IMR-90 (cell line): ENCODE results near the gene LGALSL. TPM values are rescaled to one million over a fixed set of nuclear protein-coding genes. Genes with fewer than 3 reads are reported as not detected.

Experiments used
- ATAC-seq: fragments of 200-7000 bp; cut with Tn5 transposase; 2 replicates; pipeline ENCODE4 v1.9.1; 2020; ENCODE audit warnings: low read depth, mild to moderate bottlenecking, moderate library complexity
- BruUV-seq: library from RNA; stranded (reverse); fragments of 400-500 nt; replicated peaks from 2 replicates; lab custom pipeline; 2021; lab: Mats Ljungman, UMichigan
- CTCF ChIA-PET: fragments of 300-600 bp; formaldehyde crosslinking; extraction: SDS; loops from one replicate; lab custom pipeline; 2021; ENCODE audit warnings: antibody characterized with exemption; lab: Yijun Ruan, JAX
- POLR2A ChIA-PET: fragments of 300-600 bp; sonication (Branson Sonifier 250); formaldehyde crosslinking; loops from one replicate; lab custom pipeline; 2022; ENCODE audit warnings: antibody characterized with exemption; ENCODE audit not compliant: unreplicated experiment; lab: Charles Lee
- DNase-seq: peaks from one replicate; pipeline ENCODE4 v3.0.0; 2013
- H2AFZ ChIP-seq: replicated peaks from 2 replicates; pipeline ENCODE3; 2013; ENCODE audit warnings: low read length, mild to moderate bottlenecking; ENCODE audit not compliant: poor library complexity
- H2AK5ac ChIP-seq: 2 replicates; pipeline ENCODE4 v1.6.1; 2013; ENCODE audit warnings: low read depth, low read length, inconsistent platforms
- H2AK9ac ChIP-seq: replicated peaks from 2 replicates; pipeline ENCODE3; 2013; ENCODE audit warnings: mild to moderate bottlenecking, low read depth, low read length, moderate library complexity; ENCODE audit not compliant: poor library complexity
- H2BK120ac ChIP-seq: 2 replicates; pipeline ENCODE4 v1.6.1; 2013; ENCODE audit warnings: low read depth, low read length, inconsistent platforms
- H2BK15ac ChIP-seq: 3 replicates; pipeline ENCODE4 v1.6.1; 2013; ENCODE audit warnings: low read depth, low read length, inconsistent platforms
- H2BK20ac ChIP-seq: 2 replicates; pipeline ENCODE4 v1.6.1; 2013; ENCODE audit warnings: low read depth, mild to moderate bottlenecking, inconsistent platforms, low read length, moderate library complexity
- H2BK5ac ChIP-seq: 2 replicates; pipeline ENCODE4 v1.6.1; 2013; ENCODE audit warnings: mild to moderate bottlenecking, low read depth, low read length, inconsistent platforms; ENCODE audit not compliant: poor library complexity, severe bottlenecking
- H3K14ac ChIP-seq: replicated peaks from 2 replicates; pipeline ENCODE4 v1.6.1; 2013; ENCODE audit warnings: low read depth, low read length, inconsistent platforms
- H3K18ac ChIP-seq: 2 replicates; pipeline ENCODE4 v1.6.1; 2013; ENCODE audit warnings: low read depth, low read length, control low read depth
- H3K23ac ChIP-seq: 2 replicates; pipeline ENCODE4 v1.6.1; 2013; ENCODE audit warnings: low read depth, low read length, inconsistent platforms
- H3K27ac ChIP-seq: 2 replicates; pipeline ENCODE4 v1.5.1; 2013; ENCODE audit warnings: mild to moderate bottlenecking, control low read depth, low read length; ENCODE audit not compliant: insufficient read depth
- H3K27me3 ChIP-seq: 2 replicates; pipeline ENCODE4 v1.6.1; 2013; ENCODE audit warnings: low read length; ENCODE audit not compliant: control insufficient read depth, insufficient read depth
- H3K36me3 ChIP-seq: 2 replicates; pipeline ENCODE4 v1.6.1; 2013; ENCODE audit warnings: low read length, mixed read lengths; ENCODE audit not compliant: control insufficient read depth, insufficient read depth
- H3K4ac ChIP-seq: 2 replicates; pipeline ENCODE4 v1.6.1; 2013; ENCODE audit warnings: low read depth, low read length, inconsistent platforms
- H3K4me1 ChIP-seq: 2 replicates; pipeline ENCODE4 v1.6.1; 2013; ENCODE audit warnings: low read length, mixed read lengths; ENCODE audit not compliant: control insufficient read depth, insufficient read depth
- H3K4me2 ChIP-seq: 2 replicates; pipeline ENCODE4 v1.6.1; 2013; ENCODE audit warnings: low read depth, mild to moderate bottlenecking, control low read depth, low read length, moderate library complexity
- H3K4me3 ChIP-seq: 2 replicates; pipeline ENCODE4 v1.5.1; 2013; ENCODE audit warnings: low read depth, mild to moderate bottlenecking, control low read depth, low read length, moderate library complexity; ENCODE audit not compliant: insufficient read depth
- H3K56ac ChIP-seq: 2 replicates; pipeline ENCODE4 v1.6.1; 2013; ENCODE audit warnings: low read length, inconsistent platforms; ENCODE audit not compliant: insufficient read depth; ENCODE audit errors: extremely low read depth
- H3K79me1 ChIP-seq, 2 experiments: 2 replicates each; pipeline ENCODE4 v1.6.1; 2013; ENCODE audit warnings: low read length in 2 of 2, inconsistent platforms in 1 of 2, low read depth in 1 of 2
- H3K9ac ChIP-seq: 2 replicates; pipeline ENCODE4 v1.6.1; 2013; ENCODE audit warnings: low read depth, low read length, control low read depth
- H3K9me1 ChIP-seq: 2 replicates; pipeline ENCODE4 v1.6.1; 2013; ENCODE audit warnings: low read length, inconsistent platforms; ENCODE audit not compliant: insufficient read depth
- H3K9me3 ChIP-seq: 2 replicates; pipeline ENCODE4 v1.6.1; 2013; ENCODE audit warnings: low read length; ENCODE audit not compliant: control insufficient read depth, insufficient read depth
- H4K20me1 ChIP-seq: 2 replicates; pipeline ENCODE4 v1.6.1; 2013; ENCODE audit warnings: low read length, inconsistent platforms; ENCODE audit not compliant: insufficient read depth
- H4K5ac ChIP-seq: 2 replicates; pipeline ENCODE4 v1.6.1; 2013; ENCODE audit warnings: mild to moderate bottlenecking, low read depth, low read length, control low read depth
- H4K8ac ChIP-seq, 2 experiments: 2 replicates each; pipeline ENCODE4 v1.6.1; 2013; ENCODE audit warnings: low read depth in 2 of 2, low read length in 2 of 2, control low read depth in 1 of 2, inconsistent platforms in 1 of 2
- H4K91ac ChIP-seq: 2 replicates; pipeline ENCODE4 v1.6.1; 2013; ENCODE audit warnings: low read depth, low read length, inconsistent platforms; ENCODE audit not compliant: insufficient read depth
- CEBPB ChIP-seq: IDR thresholded peaks from 2 replicates; pipeline ENCODE4 v1.6.1; 2012; ENCODE audit warnings: low read depth, low read length, improper control_type of control experiment
- CHD1 ChIP-seq: IDR thresholded peaks from 2 replicates; pipeline ENCODE4 v1.6.1; 2012; ENCODE audit warnings: low read depth, low read length, improper control_type of control experiment
- CTCF ChIP-seq: conservative IDR thresholded peaks from 2 replicates; pipeline ENCODE4 v1.5.1; 2012; ENCODE audit warnings: mild to moderate bottlenecking, low read depth, low read length, improper control_type of control experiment
- ELK1 ChIP-seq: fragments of 150-350 bp; IDR thresholded peaks from 2 replicates; pipeline ENCODE4 v1.6.1; 2016; ENCODE audit warnings: low read depth, mild to moderate bottlenecking, low read length, moderate library complexity, borderline replicate concordance
- FOS ChIP-seq: fragments of 150-350 bp; IDR thresholded peaks from 2 replicates; pipeline ENCODE4 v1.6.1; 2016; ENCODE audit warnings: low read depth, low read length
- MAZ ChIP-seq: IDR thresholded peaks from 2 replicates; pipeline ENCODE4 v1.6.1; 2012; ENCODE audit warnings: low read depth, mild to moderate bottlenecking, low read length, improper control_type of control experiment, moderate library complexity, borderline replicate concordance
- MXI1 ChIP-seq: IDR thresholded peaks from 2 replicates; pipeline ENCODE4 v1.6.1; 2012; ENCODE audit warnings: low read depth, mild to moderate bottlenecking, low read length, moderate library complexity, borderline replicate concordance
- NFE2L2 ChIP-seq: fragments of 150-350 bp; IDR thresholded peaks from 2 replicates; pipeline ENCODE4 v1.6.1; 2016; ENCODE audit warnings: low read depth, mild to moderate bottlenecking, low read length
- POLR2A ChIP-seq: IDR thresholded peaks from 2 replicates; pipeline ENCODE4 v1.6.1; 2012; ENCODE audit warnings: mild to moderate bottlenecking, low read depth, low read length
- RAD21 ChIP-seq: IDR thresholded peaks from 2 replicates; pipeline ENCODE4 v1.6.1; 2012; ENCODE audit warnings: low read length, improper control_type of control experiment
- RCOR1 ChIP-seq: IDR thresholded peaks from 2 replicates; pipeline ENCODE4 v1.6.1; 2012; ENCODE audit warnings: mild to moderate bottlenecking, low read length, improper control_type of control experiment; ENCODE audit not compliant: insufficient replicate concordance
- USF2 ChIP-seq: fragments of 150-350 bp; IDR thresholded peaks from 2 replicates; pipeline ENCODE4 v1.6.1; 2017; ENCODE audit warnings: mild to moderate bottlenecking, antibody characterized with exemption, low read length, low read depth
- WGBS, 2 experiments: methylation state at CpG; one replicate each; pipeline versions ENCODE4 v1.1.5 to v1.1.7; 2013; ENCODE audit warnings: missing lambda C conversion rate in 2 of 2; ENCODE audit not compliant: insufficient read length in 1 of 2; ENCODE audit errors: extremely low coverage in 2 of 2; 5-methylcytosine and 5-hydroxymethylcytosine counted together
- dilution Hi-C: fragments of 300-500 bp; cut with HindIII; formaldehyde crosslinking; loops from one replicate; pipeline ENCODE4 v1.14.3; 2018; ENCODE audit warnings: low sequenced_read_pairs; ENCODE audit not compliant: unreplicated experiment
- in situ Hi-C: fragments of 300-500 bp; cut with MboI; formaldehyde crosslinking; loops from 3 replicates; pipeline ENCODE4 v1.14.3; 2019; ENCODE audit warnings: low sequenced_read_pairs, inconsistent platforms, mixed read lengths
- intact Hi-C: fragments of 100-400 bp; cut with micrococcal nuclease; formaldehyde crosslinking; loops from 2 replicates; pipeline ENCODE4 v1.10.0; 2022
- polyA plus RNA-seq, 3 experiments: library from polyadenylated mRNA; depleted of rRNA; stranded (reverse); fragments of >200 nt; gene quantifications; 2 replicates each; pipeline ENCODE4 v1.2.3, GENCODE V29; 2012; ENCODE audit warnings: low replicate concordance in 1 of 3
- total RNA-seq: library from RNA; depleted of rRNA; stranded (reverse); fragments of >200 nt; gene quantifications from 2 replicates; pipeline ENCODE4 v1.2.3, GENCODE V29; 2012

The LGALSL gene
- total and polyA plus RNA-seq, 2 of the 4 experiments (the other 2 are of a cell fraction), result 0.86 to 2.9 TPM

DNA sequence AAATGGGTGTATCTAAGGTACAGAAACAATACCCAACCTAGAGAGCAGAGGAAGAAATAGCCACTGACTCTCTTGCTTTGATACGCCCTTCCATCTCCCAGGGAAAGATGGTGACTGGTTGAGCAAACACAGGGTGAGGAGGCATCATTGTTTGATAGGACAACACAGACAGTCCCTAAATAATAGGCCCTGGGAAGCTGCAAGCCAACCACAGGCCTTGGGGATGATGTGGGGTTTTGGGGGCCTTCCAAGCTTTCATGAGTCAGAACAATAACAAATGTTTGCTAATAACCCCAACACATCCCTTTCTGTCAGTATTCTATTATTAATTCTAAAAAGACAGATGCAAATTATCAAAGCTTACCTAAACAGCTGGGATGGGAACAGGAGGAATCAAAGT lies 9.8 kb downstream of the LGALSL start:
- no peaks in the 10 kb centered on the region for H3K9me1 ChIP-seq
- H3K9ac ChIP-seq, result no peak overlapping the region
- ATAC-seq (peak; percentile 59), DNase-seq (peak; percentile 61)
- no peak overlapping the region for H2AFZ ChIP-seq
- TF ChIP-seq FOS (no peak), MXI1 (no peak), CEBPB (no peak), CTCF (no peak), CHD1 (no peak), RCOR1 (no peak), RAD21 (no peak), ELK1 (no peak), NFE2L2 (no peak), MAZ (no peak), POLR2A (no peak), USF2 (no peak)
- H2BK15ac ChIP-seq, result no peak overlapping the region
- ChIA-PET POLR2A (no interaction called here), CTCF (interaction anchor here (1.7 kb wide), 1 partner anchor 10 kb away, joined by 5 read pairs; no protein-coding TSS in a partner anchor)
- in situ Hi-C loops, result no loop called here
- H3K4me2 ChIP-seq, result no peak overlapping the region
- H3K14ac ChIP-seq, result no peak overlapping the region
- BruUV-seq, result no TSS peak
- no peak overlapping the region for H4K8ac ChIP-seq
- H3K4ac ChIP-seq, result no peak overlapping the region
- no peak overlapping the region for H3K18ac ChIP-seq
- dilution Hi-C loops, result no loop called here
- H2AK5ac ChIP-seq, result no peak overlapping the region
- no peak overlapping the region for H2BK20ac ChIP-seq
- peaks cover 19% of the 10 kb centered on the region for H3K27me3 ChIP-seq
- no peaks in the 10 kb centered on the region for H4K20me1 ChIP-seq
- H2BK120ac ChIP-seq, result no peak overlapping the region
- H3K4me1 ChIP-seq, result no peaks in the 10 kb centered on the region; the same call in 1 of the 2 replicates
- no peaks in the 10 kb centered on the region for H3K36me3 ChIP-seq
- H3K23ac ChIP-seq, result no peak overlapping the region
- H3K27ac ChIP-seq, result no peak overlapping the region
- H3K4me3 ChIP-seq, result no peak overlapping the region
- no peak overlapping the region for H3K56ac ChIP-seq
- no peak overlapping the region for H2BK5ac ChIP-seq
- H3K9me3 ChIP-seq, result no peaks in the 10 kb centered on the region
- H4K5ac ChIP-seq, result no peak overlapping the region
- H4K91ac ChIP-seq, result no peak overlapping the region
- H2AK9ac ChIP-seq, result no peak overlapping the region
- H3K79me1 ChIP-seq, result no peaks in the 10 kb centered on the region
- no CpG with 5 or more reads among the region's 1 CpG for WGBS, 2 experiments
- intact Hi-C loops, result no loop called here
